Mucosa of gallbladder (tissue), 1 donor: Measurements from ENCODE around the gene MARCHF7. TPM values are rescaled to one million over a fixed set of nuclear protein-coding genes. Genes with fewer than 3 reads are reported as not detected.
A peak's percentile ranks its signal among the peaks of the same experiment; 100 is the strongest.
"Not testable (repeated sequence)": the region's sequence is repeated elsewhere in the genome, so short reads cannot be mapped to it uniquely, and the experiment has no call there.

ENCODE experiments used
- DNase-seq: peaks from one replicate; pipeline ENCODE4 v3.0.0-alpha.2; 2020; ENCODE audit warnings: low spot score
- total RNA-seq: library from RNA; stranded (reverse); gene quantifications from one replicate; pipeline ENCODE4 v1.2.1, GENCODE V29; 2021
- donor health status: DM: no; HTN: no; CAD: no.

Gene MARCHF7, protein sequence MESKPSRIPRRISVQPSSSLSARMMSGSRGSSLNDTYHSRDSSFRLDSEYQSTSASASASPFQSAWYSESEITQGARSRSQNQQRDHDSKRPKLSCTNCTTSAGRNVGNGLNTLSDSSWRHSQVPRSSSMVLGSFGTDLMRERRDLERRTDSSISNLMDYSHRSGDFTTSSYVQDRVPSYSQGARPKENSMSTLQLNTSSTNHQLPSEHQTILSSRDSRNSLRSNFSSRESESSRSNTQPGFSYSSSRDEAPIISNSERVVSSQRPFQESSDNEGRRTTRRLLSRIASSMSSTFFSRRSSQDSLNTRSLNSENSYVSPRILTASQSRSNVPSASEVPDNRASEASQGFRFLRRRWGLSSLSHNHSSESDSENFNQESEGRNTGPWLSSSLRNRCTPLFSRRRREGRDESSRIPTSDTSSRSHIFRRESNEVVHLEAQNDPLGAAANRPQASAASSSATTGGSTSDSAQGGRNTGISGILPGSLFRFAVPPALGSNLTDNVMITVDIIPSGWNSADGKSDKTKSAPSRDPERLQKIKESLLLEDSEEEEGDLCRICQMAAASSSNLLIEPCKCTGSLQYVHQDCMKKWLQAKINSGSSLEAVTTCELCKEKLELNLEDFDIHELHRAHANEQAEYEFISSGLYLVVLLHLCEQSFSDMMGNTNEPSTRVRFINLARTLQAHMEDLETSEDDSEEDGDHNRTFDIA
- total RNA-seq, result 57.1 TPM

- DNase-seq, result peak; percentile 96
Measured at GRCh38 chr2:159712143-159712928, at the start of gene MARCHF7. MARCHF7 (plus strand) TSS chr2:159712506; CDS start chr2:159729023, 16,517 bp downstream.

GRCh38 chr2:159667423-159667822, 44.9 kb upstream of the MARCHF7 start:
- DNase-seq, result not testable (repeated sequence)

GRCh38 chr2:159671047-159671446, 41.3 kb upstream of the MARCHF7 start:
- no peak for DNase-seq

DNA sequence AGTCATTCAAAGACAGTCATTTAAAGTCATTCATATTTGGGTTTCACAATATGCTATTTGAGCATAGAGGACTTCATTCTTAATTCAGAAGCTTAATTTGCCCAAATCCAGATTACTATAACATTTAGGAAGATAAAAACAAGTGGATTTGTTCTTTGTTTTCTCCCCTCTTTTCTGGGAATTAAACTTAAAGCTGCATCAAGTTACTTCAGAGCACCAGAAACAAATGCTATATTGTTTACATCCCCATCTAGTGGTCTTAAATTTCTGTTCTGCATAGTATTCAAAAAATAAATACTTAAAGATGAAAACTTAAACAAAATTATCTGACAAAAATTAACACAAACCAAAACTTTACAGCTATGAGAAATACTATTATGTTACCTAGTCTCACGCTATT, 34.7 kb upstream of the MARCHF7 start:
- no peak for DNase-seq

DNA sequence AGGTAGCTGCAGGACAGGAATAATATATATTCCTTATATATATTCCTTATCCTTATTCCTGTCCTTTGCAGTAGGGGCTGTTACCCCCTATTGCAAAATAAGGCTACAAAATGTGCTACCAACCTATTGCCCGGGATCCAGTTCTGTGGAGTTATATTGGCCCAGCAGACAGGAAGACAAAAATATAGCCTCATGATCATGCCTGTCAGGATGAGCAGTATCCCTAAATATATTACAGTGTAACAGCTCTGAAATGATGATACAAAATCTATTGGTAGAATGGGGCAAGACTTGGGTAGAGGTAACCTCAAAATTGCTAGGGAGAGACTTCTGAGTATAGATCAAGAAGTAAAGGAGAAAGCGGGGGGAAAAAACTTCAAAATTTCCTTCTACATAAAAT, 31.6 kb upstream of the MARCHF7 start:
- DNase-seq, result no peak

GRCh38 chr2:159683817-159684216, 28.5 kb upstream of the MARCHF7 start:
- DNase-seq, result no peak

GRCh38 chr2:159684796-159685195, 27.5 kb upstream of the MARCHF7 start:
- DNase-seq, result no peak

DNA sequence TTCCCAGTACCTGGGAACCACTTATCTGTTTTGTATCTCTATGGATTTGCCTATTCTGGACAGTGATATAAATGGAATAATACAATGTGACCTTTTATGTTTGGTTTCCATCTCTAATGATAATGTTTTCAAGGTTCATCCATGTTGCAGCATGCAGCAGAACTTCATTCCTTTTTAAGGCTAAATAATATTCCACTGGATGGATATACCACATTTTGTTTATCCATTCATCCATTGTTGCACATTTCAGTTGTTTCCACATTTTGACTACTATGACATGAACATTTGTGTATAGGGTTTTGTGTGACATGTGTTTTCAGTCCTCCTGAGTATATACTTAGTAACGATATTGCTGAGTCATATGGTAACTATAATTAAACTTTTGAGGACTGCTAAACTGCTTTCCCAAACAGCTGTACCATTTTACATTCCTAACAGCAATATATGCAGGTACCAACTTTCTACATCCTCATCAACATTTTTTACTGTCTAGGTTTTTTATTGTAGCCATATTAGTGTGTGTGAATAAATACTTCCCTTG, 17.7 kb upstream of the MARCHF7 start:
- DNase-seq, result no peak

GRCh38 chr2:159695795-159696448, 16.4 kb upstream of the MARCHF7 start:
- DNase-seq, result no peak

- no peak for DNase-seq
Measured at GRCh38 chr2:159703491-159703890, 8.8 kb upstream of the MARCHF7 start.

- DNase-seq, result no peak
Measured at GRCh38 chr2:159706385-159706980, 5.8 kb upstream of the MARCHF7 start.

DNA sequence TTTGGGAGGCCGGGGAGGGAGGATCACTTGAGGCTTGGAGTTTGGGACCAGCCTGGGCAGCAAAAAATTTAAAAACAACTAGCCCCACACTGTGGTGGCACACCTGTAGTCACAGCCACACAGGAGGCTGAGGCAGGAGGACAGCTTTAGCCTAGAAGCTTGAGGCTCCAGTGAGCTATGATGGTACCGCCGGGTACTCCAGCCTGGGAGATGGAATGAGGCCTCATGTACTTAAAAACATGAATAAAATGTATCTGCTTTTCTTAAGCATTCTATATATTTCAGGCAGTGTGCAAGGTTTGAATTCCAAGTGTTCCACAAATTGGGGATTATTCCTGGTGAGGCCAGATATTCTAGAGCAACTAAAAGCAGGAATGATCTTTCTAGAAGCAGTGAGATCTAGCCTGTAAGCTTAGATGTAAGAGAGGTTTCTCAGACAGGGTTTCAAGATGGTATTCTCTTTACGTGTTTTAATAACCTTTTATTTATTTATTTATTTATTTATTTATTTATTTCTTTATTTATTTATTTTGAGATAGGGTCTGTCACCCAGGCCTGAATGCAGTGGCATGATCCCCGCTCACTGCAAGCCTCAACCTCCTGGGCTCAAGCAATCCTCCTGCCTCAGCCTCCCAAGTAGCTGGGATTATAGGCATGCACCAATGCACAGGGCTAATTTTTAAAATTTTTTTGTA, 4.1 kb upstream of the MARCHF7 start:
- DNase-seq, result no peak

DNA sequence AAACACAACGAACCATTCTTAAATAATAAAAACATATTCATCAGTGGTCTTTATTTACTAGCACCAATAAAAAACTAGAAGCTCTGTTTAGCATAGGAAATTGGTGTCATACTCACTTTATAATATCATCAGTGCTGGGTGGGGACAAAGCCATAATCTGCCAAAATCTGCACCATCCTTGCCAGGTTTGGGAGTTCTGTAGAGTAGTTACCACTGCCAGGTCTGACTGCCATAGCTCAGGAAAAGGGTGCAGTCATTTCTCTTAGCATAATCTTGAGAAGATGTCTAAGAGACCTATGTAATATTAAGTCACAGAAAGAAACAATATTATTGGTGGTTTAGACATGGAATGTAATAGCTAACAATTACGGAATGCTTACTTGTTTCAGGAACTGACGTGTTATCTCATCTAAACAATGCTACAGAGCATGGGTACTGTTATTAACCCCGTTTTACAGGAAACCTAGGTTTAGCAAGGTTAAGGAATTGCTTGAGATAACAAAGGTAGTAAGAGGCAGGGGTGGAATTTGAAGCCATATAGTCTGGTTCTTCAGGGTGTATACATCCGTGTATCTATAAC, 1.6 kb upstream of the MARCHF7 start:
- no peak for DNase-seq

DNA sequence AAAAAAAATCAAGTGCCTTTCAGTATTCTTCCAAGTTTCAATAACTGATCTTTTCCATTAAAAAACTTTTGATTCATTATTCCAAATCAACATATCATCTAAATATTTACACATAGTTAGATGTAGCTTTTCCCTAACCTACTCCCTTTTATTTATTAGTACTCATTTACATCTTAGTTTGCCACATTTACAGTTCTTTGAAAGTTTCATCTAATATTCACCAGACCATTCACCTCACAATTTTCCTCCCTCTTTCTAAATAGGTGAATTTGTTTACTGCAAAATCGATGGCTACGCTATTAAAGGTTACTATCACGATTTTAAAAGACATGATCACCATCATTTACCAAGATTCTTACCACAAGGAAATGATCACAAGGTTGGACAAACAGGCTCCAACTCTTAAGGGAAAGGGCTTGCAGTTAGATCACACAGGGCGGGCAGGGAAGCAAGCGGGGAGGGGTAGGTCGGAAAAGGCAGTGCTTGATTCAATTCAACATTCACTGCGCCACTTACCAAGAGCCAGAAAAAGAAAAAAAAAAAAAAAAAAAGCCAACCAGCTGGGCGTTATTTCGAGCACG, 654 bp upstream of the MARCHF7 start:
- DNase-seq, result no peak

- DNase-seq, result no peak
Measured at GRCh38 chr2:159712929-159713420, 669 bp downstream of the MARCHF7 start.

- no peak for DNase-seq
Measured at GRCh38 chr2:159713631-159714246, 1.4 kb downstream of the MARCHF7 start.

DNA sequence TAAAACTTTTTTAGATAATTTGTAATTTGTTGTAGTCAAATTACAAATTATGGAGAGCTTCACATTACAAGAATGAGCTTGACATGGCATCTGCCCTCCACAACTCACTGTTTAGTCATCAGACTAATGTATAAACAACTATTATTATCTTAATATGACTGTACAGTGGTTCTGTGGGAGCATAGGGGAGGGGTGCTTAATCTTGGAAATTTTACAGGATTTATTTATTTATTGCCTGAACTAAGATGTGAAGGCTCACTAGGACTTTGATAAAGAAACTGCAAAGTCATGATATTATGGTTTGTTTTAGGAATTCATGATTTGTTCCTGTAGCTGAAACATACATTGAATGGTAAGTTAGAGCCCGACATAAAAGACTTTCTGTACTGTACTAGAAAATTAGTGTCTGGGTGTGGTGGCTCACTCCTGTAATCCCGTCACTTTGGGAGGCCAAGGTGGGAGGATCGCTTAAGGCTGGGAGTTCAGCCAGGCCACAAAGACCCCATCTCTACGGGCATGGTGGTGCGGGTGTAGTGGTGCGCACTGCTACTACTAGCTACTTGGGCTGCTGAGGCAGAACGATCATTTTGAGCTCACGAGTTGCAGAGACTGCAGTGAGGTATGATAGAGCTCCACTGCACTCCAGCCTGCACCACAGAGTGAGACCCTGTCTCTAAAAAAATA, 2.1 kb downstream of the MARCHF7 start:
- no peak for DNase-seq

GRCh38 chr2:159715451-159715850, 3.1 kb downstream of the MARCHF7 start:
- DNase-seq, result no peak

DNA sequence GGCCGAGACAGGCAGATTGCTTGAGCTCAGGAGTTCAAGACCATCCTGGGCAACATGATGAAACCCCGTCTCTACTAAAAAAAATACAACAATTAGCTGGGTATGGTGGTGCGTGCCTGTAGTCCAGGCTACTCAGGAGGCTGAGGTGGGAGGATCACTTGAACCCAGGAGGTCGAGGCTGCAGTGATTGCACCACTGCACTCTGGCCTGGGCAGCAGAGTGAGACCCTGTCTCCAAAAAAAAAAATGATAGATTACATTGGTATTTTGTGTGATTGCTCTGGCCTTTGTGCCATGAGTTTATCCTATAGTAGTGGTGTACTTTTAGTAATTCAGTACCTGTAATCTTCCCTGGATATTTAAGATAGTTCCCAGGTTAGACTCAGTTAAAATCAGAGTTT, 4.1 kb downstream of the MARCHF7 start:
- DNase-seq, result not testable (repeated sequence)
